Heart left ventricle (tissue), 13 donors: ENCODE measurements around the gene PIP4K2A.

Source experiments
- CTCF ChIP-seq, 12 donors: fragments of 200-600 bp; sonication (generic) in 4 of 12; IDR thresholded peaks; one replicate each; pipeline versions ENCODE4 v1.5.0 to v1.8.0; 2018 to 2022; ENCODE audit warnings: antibody characterized with exemption in 12 of 12, mild to moderate bottlenecking in 5 of 12
- POLR2A ChIP-seq, 2 donors: fragments of 450-650 bp; IDR thresholded peaks; one replicate each; pipeline ENCODE4 v1.6.1; 2017; ENCODE audit warnings: antibody characterized with exemption in 2 of 2, mild to moderate bottlenecking in 2 of 2, moderate library complexity in 2 of 2
- donor health status: ischemic (EF 13 %, LVEDD 7.1; RV severe dilation, severe dysfunction).
- donor health status: DM: no; HTN: yes; CAD: no.
- donor health status: DM: no; HTN: no; CAD: no.
- donor health status: ischemic (EF 25% LVEDD 6.9; RV normal size, moderate dysfunction).
- donor health status: ischemic (EF 25% LVEDD 5.7; RV mildly dilated, moderate dysfunction).
- donor health status: ischemic (EF 35%, LVEDD 5.7; RV mildly dilated, moderate dysfunction).
- donor health status: nonischemic (EF 11% LVEDD 7.7; RV severe dilation, severe dysfunction).
- donor health status: DM: yes; HTN: yes; CAD: no.
- donor health status: PGD.
- donor health status: ischemic (EF 29% LVEDD 5.4; RV normal size, mild dysfunction).
- donor health status: nonischemic (EF 23%, LVEDD 6.1; RV moderate dilation, normal function).

GRCh38 chr10:22685926-22686325 is 28.5 kb downstream of the PIP4K2A start:
- TF ChIP-seq POLR2A (IDR thresholded peaks at IDR 0.05) (no peak), CTCF (IDR thresholded peaks at IDR 0.05) (no peak)
